Activated naive CD4-positive, alpha-beta T cell treated with anti-CD3 and anti-CD28 coated beads for 36 hours (primary cell): ENCODE measurements around the gene CXCR3. TPM values are rescaled to one million over a fixed set of nuclear protein-coding genes. Genes with fewer than 3 reads are reported as not detected.
"Not testable (repeated sequence)": the region's sequence is repeated elsewhere in the genome, so short reads cannot be mapped to it uniquely, and the experiment has no call there.

Experiments used
- CTCF ChIA-PET: fragments of 350-600 bp; sonication (Branson Sonifier 250); formaldehyde crosslinking; loops from one replicate; lab custom pipeline; 2021; ENCODE audit warnings: antibody characterized with exemption; lab: Charles Lee
- DNase-seq: peaks from one replicate; pipeline ENCODE4 v3.0.0-alpha.2; 2020
- H3K27ac Mint-ChIP-seq: one replicate; pipeline ENCODE4 v1.8.0; 2021; ENCODE audit warnings: mild to moderate bottlenecking, mixed read lengths
- H3K27me3 Mint-ChIP-seq: one replicate; pipeline ENCODE4 v1.8.0; 2021; ENCODE audit warnings: low read depth, mixed read lengths
- H3K36me3 Mint-ChIP-seq: one replicate; pipeline ENCODE4 v1.8.0; 2021; ENCODE audit warnings: low read depth, mixed read lengths
- H3K4me1 Mint-ChIP-seq: one replicate; pipeline ENCODE4 v1.8.0; 2021; ENCODE audit warnings: low read depth, mixed read lengths
- H3K4me3 Mint-ChIP-seq: one replicate; pipeline ENCODE4 v1.8.0; 2021; ENCODE audit warnings: mild to moderate bottlenecking, moderate library complexity, mixed read lengths
- H3K9me3 Mint-ChIP-seq: one replicate; pipeline ENCODE4 v1.8.0; 2021; ENCODE audit warnings: mixed read lengths
- intact Hi-C: fragments of 100-400 bp; cut with micrococcal nuclease; formaldehyde crosslinking; loops from one replicate; pipeline ENCODE4 v1.15.1; 2023
- total RNA-seq, 2 experiments: library from RNA; stranded (reverse); gene quantifications; one replicate each; pipeline ENCODE4 v1.2.3, GENCODE V29; 2021

Gene CXCR3
- total RNA-seq, 2 experiments from 2014 or later = 2.1 to 2.5 TPM

- Mint-ChIP-seq H3K27ac (no peak overlapping the region), H3K4me3 (no peak overlapping the region), H3K4me1 (peaks cover 28% of the 10 kb centered on the region), H3K36me3 (no peaks in the 10 kb centered on the region), H3K9me3 (no peaks in the 10 kb centered on the region), H3K27me3 (peaks cover 2% of the 10 kb centered on the region)
- DNase-seq = no peak
- intact Hi-C loops = no loop called here
- CTCF ChIA-PET = no interaction called here
Measured at GRCh38 chrX:71659342-71659741, 41.0 kb upstream of the CXCR3 start.

GRCh38 chrX:71657267-71657666 lies 39.0 kb upstream of the CXCR3 start:
- no peak for DNase-seq
- intact Hi-C loops = no loop called here
- Mint-ChIP-seq H3K27me3 (peaks cover 2% of the 10 kb centered on the region), H3K4me3 (no peak overlapping the region), H3K27ac (no peak overlapping the region), H3K4me1 (peaks cover 11% of the 10 kb centered on the region), H3K36me3 (no peaks in the 10 kb centered on the region), H3K9me3 (no peaks in the 10 kb centered on the region)
- CTCF ChIA-PET = no interaction called here

GRCh38 chrX:71653344-71653743 lies 35.0 kb upstream of the CXCR3 start:
- no peak for DNase-seq
- H3K4me1 Mint-ChIP-seq = peaks cover 10% of the 10 kb centered on the region
- CTCF ChIA-PET = no interaction called here
- intact Hi-C loops = loop anchor here (2.0 to 5.0 kb wide), 4 partner anchors 81 to 683 kb away; partner anchors contain the start of gene TAF1
- no peaks in the 10 kb centered on the region for H3K9me3 Mint-ChIP-seq
- no peaks in the 10 kb centered on the region for H3K36me3 Mint-ChIP-seq
- no peaks in the 10 kb centered on the region for H3K27me3 Mint-ChIP-seq
- no peak overlapping the region for H3K4me3 Mint-ChIP-seq
- H3K27ac Mint-ChIP-seq = no peak overlapping the region

GRCh38 chrX:71652405-71652804 lies 34.1 kb upstream of the CXCR3 start:
- H3K4me1 Mint-ChIP-seq = peaks cover 10% of the 10 kb centered on the region
- H3K27me3 Mint-ChIP-seq = no peaks in the 10 kb centered on the region
- CTCF ChIA-PET = interaction anchor here (0.7 to 1.4 kb wide), 9 partner anchors 10 to 100 kb away, joined by 3 to 6 read pairs (median 4); partner anchors contain the start of gene CXCR3
- no peak overlapping the region for H3K27ac Mint-ChIP-seq
- DNase-seq = peak; percentile 78
- H3K9me3 Mint-ChIP-seq = no peaks in the 10 kb centered on the region
- no peaks in the 10 kb centered on the region for H3K36me3 Mint-ChIP-seq
- no peak overlapping the region for H3K4me3 Mint-ChIP-seq
- intact Hi-C loops = loop anchor here (1.0 to 5.0 kb wide), 5 partner anchors 80 to 682 kb away; partner anchors contain the start of gene TAF1

- peaks cover 10% of the 10 kb centered on the region for H3K4me1 Mint-ChIP-seq
- CTCF ChIA-PET = interaction anchor here (0.6 to 3.2 kb wide), 3 partner anchors 31 to 192 kb away, joined by 3 to 14 read pairs (median 3); partner anchors contain the start of gene CXCR3
- no peak overlapping the region for H3K4me3 Mint-ChIP-seq
- H3K27me3 Mint-ChIP-seq = no peaks in the 10 kb centered on the region
- H3K27ac Mint-ChIP-seq = no peak overlapping the region
- H3K9me3 Mint-ChIP-seq = no peaks in the 10 kb centered on the region
- peak; percentile 62 for DNase-seq
- H3K36me3 Mint-ChIP-seq = no peaks in the 10 kb centered on the region
- intact Hi-C loops = loop anchor here (1.0 to 5.0 kb wide), 5 partner anchors 31 to 283 kb away; partner anchors contain the start of gene TAF1
Measured at GRCh38 chrX:71650333-71650969, 32.1 kb upstream of the CXCR3 start.

- intact Hi-C loops, CTCF ChIA-PET, DNase-seq, H3K4me3 Mint-ChIP-seq, H3K9me3 Mint-ChIP-seq, H3K4me1 Mint-ChIP-seq, H3K27ac Mint-ChIP-seq, H3K36me3 Mint-ChIP-seq, H3K27me3 Mint-ChIP-seq: not testable (repeated sequence)
Measured at GRCh38 chrX:71644406-71644805, 26.1 kb upstream of the CXCR3 start.

GRCh38 chrX:71640002-71640401 lies 21.7 kb upstream of the CXCR3 start:
- H3K27ac Mint-ChIP-seq = no peak overlapping the region
- no peaks in the 10 kb centered on the region for H3K36me3 Mint-ChIP-seq
- CTCF ChIA-PET = interaction anchor here (0.6 kb wide), 1 partner anchor 76 kb away, joined by 3 read pairs; no protein-coding TSS in a partner anchor
- intact Hi-C loops = no loop called here
- no peaks in the 10 kb centered on the region for H3K27me3 Mint-ChIP-seq
- DNase-seq = no peak
- H3K4me3 Mint-ChIP-seq = no peak overlapping the region
- H3K9me3 Mint-ChIP-seq = no peaks in the 10 kb centered on the region
- peaks cover 17% of the 10 kb centered on the region for H3K4me1 Mint-ChIP-seq

GRCh38 chrX:71638409-71638808 lies 20.1 kb upstream of the CXCR3 start:
- CTCF ChIA-PET = interaction anchor here (0.7 to 1.1 kb wide), 2 partner anchors 15 to 107 kb away, joined by 3 read pairs; no protein-coding TSS in a partner anchor
- intact Hi-C loops = loop anchor here (1.0 to 5.0 kb wide), 2 partner anchors 16 to 106 kb away; partner anchors contain the start of gene OGT
- no peaks in the 10 kb centered on the region for H3K27me3 Mint-ChIP-seq

GRCh38 chrX:71637848-71638247 lies 19.5 kb upstream of the CXCR3 start:
- no peaks in the 10 kb centered on the region for H3K27me3 Mint-ChIP-seq
- CTCF ChIA-PET = interaction anchor here (1.1 kb wide), 1 partner anchor 15 kb away, joined by 3 read pairs; no protein-coding TSS in a partner anchor
- H3K36me3 Mint-ChIP-seq = no peaks in the 10 kb centered on the region

More at GRCh38 chrX:71638409-71638808, 20.1 kb upstream of the CXCR3 start:
- H3K27ac Mint-ChIP-seq = no peak overlapping the region
- no peak overlapping the region for H3K4me3 Mint-ChIP-seq
- H3K36me3 Mint-ChIP-seq = no peaks in the 10 kb centered on the region
- no peak for DNase-seq
- H3K9me3 Mint-ChIP-seq = no peaks in the 10 kb centered on the region
- H3K4me1 Mint-ChIP-seq = peaks cover 17% of the 10 kb centered on the region

GRCh38 chrX:71637253-71637618 lies 18.9 kb upstream of the CXCR3 start:
- Mint-ChIP-seq H3K36me3 (no peaks in the 10 kb centered on the region), H3K4me1 (peaks cover 17% of the 10 kb centered on the region), H3K27me3 (no peaks in the 10 kb centered on the region), H3K4me3 (no peak overlapping the region), H3K27ac (peak overlapping the region; percentile 15), H3K9me3 (no peaks in the 10 kb centered on the region)
- no peak for DNase-seq
- CTCF ChIA-PET = interaction anchor here (1.1 to 1.2 kb wide), 2 partner anchors 14 to 15 kb away, joined by 3 to 9 read pairs; no protein-coding TSS in a partner anchor
- intact Hi-C loops = loop anchor here (5.0 kb wide), 1 partner anchor 105 kb away; the partner anchor contains the start of gene OGT

More at GRCh38 chrX:71637848-71638247, 19.5 kb upstream of the CXCR3 start:
- Mint-ChIP-seq H3K4me3 (no peak overlapping the region), H3K4me1 (peaks cover 17% of the 10 kb centered on the region), H3K9me3 (no peaks in the 10 kb centered on the region), H3K27ac (no peak overlapping the region)
- intact Hi-C loops = loop anchor here (1.0 to 5.0 kb wide), 2 partner anchors 16 to 106 kb away; partner anchors contain the start of gene OGT
- no peak for DNase-seq

- H3K4me3 Mint-ChIP-seq = no peak overlapping the region
- H3K36me3 Mint-ChIP-seq = no peaks in the 10 kb centered on the region
- H3K4me1 Mint-ChIP-seq = peaks cover 17% of the 10 kb centered on the region
- peak; percentile 27 for DNase-seq
- no peaks in the 10 kb centered on the region for H3K27me3 Mint-ChIP-seq
- CTCF ChIA-PET = interaction anchor here (1.2 kb wide), 1 partner anchor 14 kb away, joined by 9 read pairs; no protein-coding TSS in a partner anchor
- intact Hi-C loops = loop anchor here (5.0 kb wide), 1 partner anchor 104 kb away; the partner anchor contains the start of gene OGT
- H3K27ac Mint-ChIP-seq = peak overlapping the region; percentile 61
- H3K9me3 Mint-ChIP-seq = no peaks in the 10 kb centered on the region
Measured at GRCh38 chrX:71636438-71637252, 18.3 kb upstream of the CXCR3 start.

- H3K4me1 Mint-ChIP-seq = peaks cover 13% of the 10 kb centered on the region
- H3K27me3 Mint-ChIP-seq = no peaks in the 10 kb centered on the region
- intact Hi-C loops = no loop called here
- DNase-seq = no peak
- CTCF ChIA-PET = no interaction called here
- H3K4me3 Mint-ChIP-seq = no peak overlapping the region
- H3K36me3 Mint-ChIP-seq = no peaks in the 10 kb centered on the region
- no peaks in the 10 kb centered on the region for H3K9me3 Mint-ChIP-seq
- no peak overlapping the region for H3K27ac Mint-ChIP-seq
Measured at GRCh38 chrX:71634366-71634765, 16.1 kb upstream of the CXCR3 start.
